MM.1S (cell line): ENCODE results near the gene IL20RB.

Experiments
- CTCF ChIP-seq: fragments of 300-600 bp; sonication (generic); IDR thresholded peaks from 2 replicates; pipeline ENCODE4 v1.5.1; 2016; ENCODE audit warnings: antibody characterized with exemption, low read length, mixed read lengths
- EZH2 ChIP-seq: fragments of 300-600 bp; sonication (generic); optimal IDR thresholded peaks from 2 replicates; pipeline ENCODE3; 2017; ENCODE audit warnings: low read depth, mild to moderate bottlenecking, antibody characterized with exemption, low read length, mixed read lengths
- EZH2phosphoT487 ChIP-seq: fragments of 300-600 bp; sonication (generic); IDR thresholded peaks from 2 replicates; pipeline ENCODE4 v1.6.1; 2018; ENCODE audit warnings: antibody characterized with exemption, low read length

GRCh38 chr3:136988651-136989050, 30.9 kb downstream of the IL20RB start:
- no peak for TF ChIP-seq CTCF
- no peak for TF ChIP-seq EZH2phosphoT487
- no peak for TF ChIP-seq EZH2
